AG10803 (cell line): ENCODE results near the gene R3HCC1L.
"Not testable (repeated sequence)": the region's sequence is repeated elsewhere in the genome, so short reads cannot be mapped to it uniquely, and the experiment has no call there.

Source experiments
- DNase-seq: peaks from one replicate; pipeline ENCODE4 v3.0.0; 2010; ENCODE audit warnings: low read depth
- H3K4me3 ChIP-seq: 2 replicates; pipeline ENCODE4 v1.5.1; 2011; ENCODE audit warnings: mild to moderate bottlenecking, low read length, control low read depth
- TF ChIP-seq, protein P1 (sequence below): conservative IDR thresholded peaks from 2 replicates; pipeline ENCODE4 v1.5.1; 2011; ENCODE audit warnings: mild to moderate bottlenecking, low read length, control low read depth, inconsistent platforms

Gene R3HCC1L

DNA sequence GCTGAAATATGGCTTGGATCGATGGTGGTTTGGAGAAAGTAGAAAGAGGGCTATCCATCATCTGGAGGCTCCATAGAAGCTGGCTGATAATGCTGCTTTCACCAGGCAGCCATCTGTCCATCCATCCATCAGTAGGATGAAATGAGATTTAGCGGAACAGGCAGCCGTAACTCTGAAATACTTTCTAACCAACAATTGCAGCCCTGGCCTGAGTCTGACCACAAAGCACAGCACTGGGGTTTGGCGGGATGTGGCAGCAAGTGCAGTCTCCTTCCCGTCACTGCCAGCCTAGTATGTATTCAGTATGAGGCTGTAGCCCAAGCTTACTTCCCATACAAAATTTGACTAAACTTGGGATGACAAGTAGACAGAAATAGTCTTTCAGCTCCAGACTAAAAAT, 38.0 kb downstream of the R3HCC1L start:
- H3K4me3 ChIP-seq: no peak overlapping the region
- peak; percentile 27 for DNase-seq
- TF ChIP-seq, protein P1, sequence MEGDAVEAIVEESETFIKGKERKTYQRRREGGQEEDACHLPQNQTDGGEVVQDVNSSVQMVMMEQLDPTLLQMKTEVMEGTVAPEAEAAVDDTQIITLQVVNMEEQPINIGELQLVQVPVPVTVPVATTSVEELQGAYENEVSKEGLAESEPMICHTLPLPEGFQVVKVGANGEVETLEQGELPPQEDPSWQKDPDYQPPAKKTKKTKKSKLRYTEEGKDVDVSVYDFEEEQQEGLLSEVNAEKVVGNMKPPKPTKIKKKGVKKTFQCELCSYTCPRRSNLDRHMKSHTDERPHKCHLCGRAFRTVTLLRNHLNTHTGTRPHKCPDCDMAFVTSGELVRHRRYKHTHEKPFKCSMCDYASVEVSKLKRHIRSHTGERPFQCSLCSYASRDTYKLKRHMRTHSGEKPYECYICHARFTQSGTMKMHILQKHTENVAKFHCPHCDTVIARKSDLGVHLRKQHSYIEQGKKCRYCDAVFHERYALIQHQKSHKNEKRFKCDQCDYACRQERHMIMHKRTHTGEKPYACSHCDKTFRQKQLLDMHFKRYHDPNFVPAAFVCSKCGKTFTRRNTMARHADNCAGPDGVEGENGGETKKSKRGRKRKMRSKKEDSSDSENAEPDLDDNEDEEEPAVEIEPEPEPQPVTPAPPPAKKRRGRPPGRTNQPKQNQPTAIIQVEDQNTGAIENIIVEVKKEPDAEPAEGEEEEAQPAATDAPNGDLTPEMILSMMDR: no peak

DNA sequence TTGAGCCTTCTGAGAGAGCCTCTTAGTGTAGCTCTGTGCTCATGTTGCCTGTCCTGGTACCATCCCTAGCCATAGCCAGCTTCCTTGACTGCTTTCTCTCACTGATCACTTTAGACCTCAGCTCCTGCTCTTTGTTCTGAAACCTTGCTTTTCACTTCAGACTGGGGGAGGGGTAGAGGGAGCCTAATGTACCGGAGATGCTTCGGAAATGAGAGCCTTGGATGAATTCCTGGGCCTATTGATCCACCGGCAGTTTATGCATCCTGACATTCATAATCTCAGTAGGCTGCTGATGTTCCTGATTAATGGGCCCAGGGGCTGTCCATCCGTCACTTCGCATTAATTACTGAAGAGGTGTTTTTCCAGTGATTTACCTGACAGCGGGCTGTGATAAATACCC, 38.8 kb downstream of the R3HCC1L start:
- DNase-seq: no peak
- TF ChIP-seq, protein P1: no peak
- H3K4me3 ChIP-seq: no peak overlapping the region

DNA sequence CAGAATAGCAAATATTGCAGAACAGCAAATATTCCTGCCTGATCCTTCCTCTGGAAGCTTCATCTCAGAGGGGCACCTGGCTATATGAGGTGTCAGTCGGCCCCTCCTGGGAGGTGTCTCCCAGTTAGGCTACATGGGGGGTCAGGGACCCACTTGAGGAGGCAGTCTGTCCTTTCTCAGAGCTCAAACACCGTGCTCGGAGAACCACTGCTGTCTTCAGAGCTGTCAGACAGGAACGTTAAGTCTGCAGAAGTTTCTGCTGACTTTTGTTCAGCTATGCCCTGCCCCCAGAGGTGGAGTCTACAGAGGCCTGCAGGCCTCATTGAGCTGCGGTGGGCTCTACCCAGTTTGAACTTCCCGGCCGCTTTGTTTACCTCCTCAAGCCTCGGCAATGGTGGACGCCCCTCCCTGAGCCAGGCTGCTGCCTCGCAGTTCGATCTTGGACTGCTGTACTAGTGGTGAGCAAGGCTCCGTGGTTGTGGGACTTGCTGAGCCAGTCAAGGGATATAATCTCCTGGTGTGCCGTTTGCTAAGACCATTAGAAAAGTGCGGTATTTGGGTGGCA, 48.0 kb downstream of the R3HCC1L start:
- not testable (repeated sequence) for DNase-seq, H3K4me3 ChIP-seq

DNA sequence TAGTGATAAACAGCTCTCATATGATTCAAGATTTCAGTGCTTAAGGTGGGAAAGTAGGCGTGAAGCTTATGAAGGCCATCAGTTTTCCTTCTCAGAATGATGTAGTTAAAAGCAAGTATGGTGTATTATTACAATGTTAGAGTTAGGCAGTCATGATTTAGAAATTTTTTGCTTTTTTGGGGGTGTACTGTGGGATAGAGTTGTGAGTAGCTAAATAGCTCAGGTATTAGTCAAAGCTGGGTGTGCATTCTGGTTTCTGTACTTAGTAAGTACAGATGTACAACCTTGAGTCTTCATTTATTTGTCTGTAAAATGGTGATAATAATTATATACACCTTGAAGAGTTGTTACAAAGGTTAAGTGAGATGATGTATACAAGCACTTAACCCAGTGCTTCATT, 52.2 kb downstream of the R3HCC1L start:
- TF ChIP-seq, protein P1: no peak

DNA sequence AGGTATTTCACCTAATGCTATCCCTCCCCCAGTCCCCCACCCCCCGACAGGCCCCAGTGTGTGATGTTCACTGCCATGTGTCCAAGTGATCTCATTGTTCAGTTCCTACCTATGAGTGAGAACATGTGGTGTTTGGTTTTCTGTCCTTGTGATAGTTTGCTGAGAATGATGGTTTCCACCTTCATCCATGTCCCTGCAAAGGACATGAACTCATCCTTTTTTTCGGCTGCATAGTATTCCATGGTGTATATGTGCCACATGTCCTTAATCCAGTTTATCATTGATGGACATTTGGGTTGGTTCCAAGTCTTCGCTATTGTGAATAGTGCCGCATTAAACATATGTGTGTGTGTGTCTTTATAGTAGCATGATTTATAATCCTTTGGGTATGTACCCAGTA, 56.3 kb downstream of the R3HCC1L start:
- not testable (repeated sequence) for DNase-seq, H3K4me3 ChIP-seq

More for the DNA sequence above, 52.2 kb downstream of the R3HCC1L start:
- no peak overlapping the region for H3K4me3 ChIP-seq
- DNase-seq: peak; percentile 26

DNA sequence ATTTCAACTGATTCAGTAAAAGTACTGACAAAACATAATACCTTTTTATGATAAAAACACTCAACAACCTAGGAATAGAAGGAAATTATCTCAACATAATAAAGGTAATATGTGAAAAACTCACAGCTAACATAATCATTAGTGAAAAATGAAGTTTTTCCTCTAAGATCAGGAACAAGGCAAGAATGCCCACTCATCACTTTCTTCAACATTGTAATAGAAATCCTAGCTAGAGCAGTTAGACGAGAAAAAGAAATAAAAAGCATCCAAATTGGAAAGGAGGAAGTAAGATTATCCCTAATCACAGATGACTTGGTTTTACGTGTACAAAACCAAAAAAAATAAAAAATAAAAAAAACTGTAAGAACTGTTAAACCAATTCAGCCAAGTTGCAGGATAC, 58.6 kb downstream of the R3HCC1L start:
- no peak for DNase-seq
- TF ChIP-seq, protein P1: no peak
- no peak overlapping the region for H3K4me3 ChIP-seq

DNA sequence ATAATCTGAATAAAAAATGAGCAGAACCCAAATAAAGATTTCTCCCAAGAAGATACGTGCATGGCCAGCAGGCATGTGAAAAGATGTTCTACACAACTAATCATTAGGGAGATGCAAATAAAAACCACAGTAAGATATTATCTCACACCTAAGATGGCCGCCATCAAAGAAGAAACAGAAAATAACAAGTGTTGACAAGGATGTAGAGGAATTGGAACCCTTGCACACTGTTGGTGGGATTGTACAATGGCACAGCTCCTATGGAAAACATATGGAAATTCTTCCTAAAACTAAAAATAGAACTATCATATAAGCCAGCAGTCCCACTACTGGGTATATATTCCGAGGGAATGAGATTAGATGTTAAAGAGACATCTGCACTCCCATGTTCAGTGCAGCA, 60.2 kb downstream of the R3HCC1L start:
- no peak overlapping the region for H3K4me3 ChIP-seq
- no peak for DNase-seq
- TF ChIP-seq, protein P1: no peak

DNA sequence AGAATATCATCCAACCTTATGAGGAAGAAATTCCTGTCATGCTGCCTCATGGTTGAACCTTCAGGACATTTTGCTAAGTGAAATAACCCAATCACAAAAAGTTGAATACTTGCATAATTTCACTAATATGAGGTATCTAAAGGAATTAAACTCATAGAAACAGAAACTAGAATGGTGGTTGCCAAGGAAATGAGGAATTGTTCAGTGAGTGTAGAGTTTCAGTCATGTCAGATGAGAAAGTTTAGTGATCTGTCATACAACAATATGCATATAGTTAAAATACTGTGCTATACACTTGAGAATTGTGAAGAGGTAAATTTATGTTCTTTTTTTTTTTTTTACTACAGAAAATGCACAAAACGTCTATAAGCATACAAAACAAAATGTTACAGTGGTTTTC, 60.7 kb downstream of the R3HCC1L start:
- DNase-seq: no peak

More for the DNA sequence above, 60.7 kb downstream of the R3HCC1L start:
- no peak overlapping the region for H3K4me3 ChIP-seq
- TF ChIP-seq, protein P1: no peak
